Epithelial cell of umbilical artery (primary cell): ENCODE measurements around the gene SRRM2. TPM values are rescaled to one million over a fixed set of nuclear protein-coding genes. Genes with fewer than 3 reads are reported as not detected.

Experiments used
- total RNA-seq: library from RNA; depleted of rRNA; stranded (reverse); fragments of >200 nt; gene quantifications from 2 replicates; pipeline ENCODE4 v1.2.3, GENCODE V29; 2014

Gene SRRM2
- 31.9 and 36.7 TPM in 2 replicates for total RNA-seq

DNA sequence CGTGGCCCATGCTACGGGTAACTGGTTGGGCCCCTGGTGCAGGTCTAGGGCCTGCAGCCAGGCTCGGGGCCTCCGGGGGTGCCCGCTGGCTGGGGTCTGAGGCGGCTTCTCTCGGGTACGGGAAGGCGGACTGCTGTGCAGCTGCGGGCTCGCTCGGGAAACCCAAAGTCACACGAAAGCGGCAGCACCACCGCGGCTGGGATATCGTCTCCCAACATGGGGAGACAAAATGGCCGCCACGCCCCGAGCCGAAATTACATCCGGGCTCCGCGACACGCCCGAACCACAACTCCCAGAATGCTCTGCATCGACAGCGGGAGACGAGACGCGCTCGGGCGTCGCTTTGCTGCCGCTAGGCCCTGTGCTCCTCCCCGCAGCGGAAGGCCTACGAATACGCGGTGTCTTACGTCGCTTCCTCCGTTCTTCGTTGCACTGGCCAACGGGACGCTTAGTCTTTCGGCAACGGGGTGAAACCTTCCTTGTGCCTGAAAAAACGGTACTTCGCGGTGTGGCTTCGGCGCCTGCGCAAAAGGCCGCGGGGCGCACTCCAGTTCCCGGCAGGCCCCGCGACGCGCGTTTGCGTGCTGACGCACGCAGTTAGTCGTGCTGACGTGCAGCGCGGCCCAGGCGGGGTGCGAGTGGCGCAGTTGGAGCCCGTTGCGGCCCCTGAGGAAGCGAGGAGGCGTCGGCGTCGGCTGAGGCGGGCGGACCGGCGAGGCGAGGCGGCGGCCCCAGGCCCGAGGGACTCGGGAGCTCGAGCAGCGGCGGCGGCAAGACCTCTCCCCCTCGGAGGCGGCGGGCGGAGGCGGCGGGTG is at the start of gene SRRM2:
TSS of gene SRRM2 (plus strand) at position 604 of the 815 bp plus-strand sequence. CDS start 3,727 bp downstream, outside the sequence.

DNA sequence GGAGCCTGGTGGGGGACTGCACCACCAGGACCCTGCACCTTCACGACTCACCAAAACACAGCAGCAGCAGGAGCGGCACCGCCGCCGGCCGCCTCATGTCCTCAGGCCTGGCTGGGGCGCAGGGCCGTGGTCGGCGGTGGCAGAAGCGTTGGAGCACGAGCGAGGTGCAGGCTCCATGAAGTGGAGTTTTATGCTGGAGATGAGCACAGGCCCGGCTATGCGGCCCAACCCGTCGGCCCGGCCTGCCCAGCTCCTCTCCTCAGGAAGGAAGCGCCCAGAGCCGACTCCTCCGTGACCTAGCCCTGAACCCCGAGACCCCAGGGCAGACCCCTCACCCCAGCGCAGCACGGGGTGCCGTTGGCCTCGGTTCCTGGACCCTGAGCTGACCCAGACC is 32.4 kb upstream of the SRRM2 start, which contains the start of gene PRSS27:
TSS of gene PRSS27 (minus strand) at position 161 of the 394 bp plus-strand sequence. CDS start at position 97, 64 bp downstream.

DNA sequence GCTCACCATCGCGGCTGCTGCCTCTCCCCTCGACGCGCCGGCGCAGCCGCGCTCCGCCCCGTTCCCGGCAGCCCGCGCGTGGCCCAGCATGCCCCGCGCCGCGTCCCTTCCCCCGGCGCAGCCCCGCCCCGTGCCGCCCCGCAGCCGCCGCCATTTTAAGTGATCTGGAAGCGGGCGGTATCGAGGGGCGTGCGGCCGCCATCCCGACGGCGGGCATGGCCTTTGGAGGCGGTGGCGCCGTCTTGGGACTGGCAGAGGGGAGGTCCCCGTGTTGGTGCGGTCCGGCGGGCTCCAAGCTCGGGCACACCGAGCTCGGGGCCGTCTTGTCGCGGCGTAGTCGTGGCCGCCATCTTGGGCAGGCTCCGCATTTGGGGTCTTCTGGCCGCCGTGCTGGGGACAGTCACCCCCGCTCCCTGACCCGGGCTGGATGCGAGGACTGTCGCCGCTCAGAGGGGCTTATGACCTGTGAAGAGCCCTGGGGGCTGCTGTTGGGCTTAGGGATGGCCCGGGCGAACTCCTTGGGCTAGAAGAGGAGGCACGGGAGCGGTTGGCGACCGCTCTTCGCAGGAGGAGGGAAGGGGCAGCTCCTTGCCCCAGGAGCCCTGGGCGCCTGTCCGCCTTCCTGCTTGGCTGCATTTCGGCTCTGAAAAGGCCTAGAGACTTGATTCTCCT is 24.9 kb downstream of the SRRM2 start, which contains the start of gene ELOB:
TSS of gene ELOB (minus strand) at position 50 of the 672 bp plus-strand sequence. CDS start at position 9, 41 bp downstream.

DNA sequence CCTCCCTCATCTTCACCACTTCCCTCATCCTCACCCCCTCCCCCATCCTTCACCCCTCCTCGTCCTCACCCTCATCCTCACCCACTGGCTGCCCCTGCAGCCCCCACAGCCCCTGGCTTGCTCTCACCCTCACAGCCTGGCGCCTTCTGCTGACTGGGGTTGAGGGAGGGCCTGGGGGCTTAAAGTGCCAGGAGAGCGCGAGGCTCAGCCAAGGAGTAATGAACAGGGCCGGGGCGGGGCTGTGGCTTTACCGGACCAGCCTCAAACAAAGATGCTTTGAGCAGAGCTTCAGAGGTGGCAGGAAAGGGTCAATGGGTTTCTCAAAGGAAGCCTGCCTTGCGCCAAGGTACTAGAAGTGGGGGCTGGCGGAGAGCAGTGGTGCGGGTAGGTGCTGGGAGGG is 35.0 kb downstream of the SRRM2 start, which contains the start of gene PRSS33:
TSS of gene PRSS33 (minus strand) at position 155 of the 400 bp plus-strand sequence. CDS start 1,013 bp downstream, outside the sequence.

DNA sequence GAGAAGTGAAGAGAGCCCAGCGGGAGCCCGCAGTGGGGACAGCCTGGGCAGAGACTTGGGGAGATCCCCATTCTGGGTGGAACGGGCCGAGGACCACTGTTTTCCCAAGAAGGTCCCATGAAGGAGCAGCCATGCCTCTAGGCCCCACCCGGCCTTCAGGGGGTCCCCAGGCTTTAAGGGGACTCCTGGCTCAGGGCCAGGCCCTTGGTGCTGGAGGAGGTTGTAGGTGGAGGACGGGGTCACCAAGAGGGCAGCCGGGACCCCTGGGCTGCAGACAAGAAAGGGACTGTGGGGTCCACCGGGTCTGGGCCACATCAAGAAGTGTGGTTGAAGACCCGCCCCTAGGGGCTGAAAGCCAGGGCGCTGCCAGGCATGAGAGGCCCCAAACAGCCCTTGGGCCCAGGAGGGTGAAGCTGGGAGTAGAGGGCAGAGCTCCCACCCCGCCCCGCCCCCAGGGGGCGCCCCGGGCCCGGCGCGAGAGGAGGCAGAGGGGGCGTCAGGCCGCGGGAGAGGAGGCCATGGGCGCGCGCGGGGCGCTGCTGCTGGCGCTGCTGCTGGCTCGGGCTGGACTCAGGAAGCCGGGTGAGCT is 64.4 kb downstream of the SRRM2 start, which contains the start of gene PRSS21:
TSS of gene PRSS21 (plus strand) at position 487 of the 589 bp plus-strand sequence. CDS start at position 519, 32 bp downstream.

Other genes with a start within 250 kb of the SRRM2 start
- gene ATP6V0C, start 238.7 kb upstream of the SRRM2 start, total RNA-seq = 4.3 and 4.5 TPM in 2 replicates
- gene AMDHD2, start 232.3 kb upstream of the SRRM2 start, total RNA-seq = 27.6 and 36.2 TPM in 2 replicates
- not detected in 2 replicates for gene CEMP1, start 221.2 kb upstream of the SRRM2 start, total RNA-seq
- 16.2 and 26.7 TPM in 2 replicates for gene PDPK1, start 214.6 kb upstream of the SRRM2 start, total RNA-seq
- gene KCTD5, start 70.1 kb upstream of the SRRM2 start, total RNA-seq = 19.9 and 27.9 TPM in 2 replicates
- 0.32 and 0.46 TPM in 2 replicates for gene PRSS27, start 32.4 kb upstream of the SRRM2 start, total RNA-seq
- gene ELOB, start 24.6 kb downstream of the SRRM2 start, total RNA-seq = 394 and 1,158 TPM in 2 replicates
- not detected in 2 replicates for gene PRSS33, start 34.9 kb downstream of the SRRM2 start, total RNA-seq
- not detected in 2 replicates for gene PRSS41, start 45.8 kb downstream of the SRRM2 start, total RNA-seq
- 1.9 TPM in 1 of 2 replicates, not detected in the other for gene PRSS21, start 64.6 kb downstream of the SRRM2 start, total RNA-seq
- 0.65 and 1.5 TPM in 2 replicates for gene ZG16B, start 77.7 kb downstream of the SRRM2 start, total RNA-seq
- gene PRSS22, start 105.5 kb downstream of the SRRM2 start, total RNA-seq = not detected in 2 replicates
- 70.5 and 86.8 TPM in 2 replicates for gene FLYWCH2, start 130.6 kb downstream of the SRRM2 start, total RNA-seq
- gene FLYWCH1, start 159.3 kb downstream of the SRRM2 start, total RNA-seq = 31.3 and 33.1 TPM in 2 replicates
- not detected in 2 replicates for gene KREMEN2, start 211.6 kb downstream of the SRRM2 start, total RNA-seq
- 9.1 and 15.3 TPM in 2 replicates for gene PAQR4, start 216.7 kb downstream of the SRRM2 start, total RNA-seq
- 7.9 and 8.1 TPM in 2 replicates for gene PKMYT1, start 227.8 kb downstream of the SRRM2 start, total RNA-seq